ENCODE results near the gene STX2.
"Not testable (repeated sequence)": the region's sequence is repeated elsewhere in the genome, so short reads cannot be mapped to it uniquely, and the experiment has no call there.

Gene STX2

DNA sequence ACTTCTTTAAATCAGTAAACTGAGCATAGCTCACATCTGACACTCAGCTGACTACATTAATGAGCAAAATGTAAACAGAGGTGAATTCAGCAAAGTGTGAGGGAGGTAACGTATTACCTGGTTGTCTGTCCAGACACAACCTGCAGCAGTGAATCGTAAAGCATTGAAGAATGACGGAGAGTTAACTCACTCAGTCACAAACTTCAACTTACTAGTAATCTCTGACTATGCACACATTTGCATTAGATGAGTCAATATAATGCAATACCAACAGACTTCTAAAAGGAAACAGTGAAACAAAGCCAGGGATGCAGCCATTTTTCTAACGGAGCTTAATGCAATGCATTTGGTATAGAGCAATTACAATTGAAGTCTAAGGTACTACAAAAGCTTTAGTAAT, 40.0 kb downstream of the STX2 start:
- DNase-seq, result no peak

DNA sequence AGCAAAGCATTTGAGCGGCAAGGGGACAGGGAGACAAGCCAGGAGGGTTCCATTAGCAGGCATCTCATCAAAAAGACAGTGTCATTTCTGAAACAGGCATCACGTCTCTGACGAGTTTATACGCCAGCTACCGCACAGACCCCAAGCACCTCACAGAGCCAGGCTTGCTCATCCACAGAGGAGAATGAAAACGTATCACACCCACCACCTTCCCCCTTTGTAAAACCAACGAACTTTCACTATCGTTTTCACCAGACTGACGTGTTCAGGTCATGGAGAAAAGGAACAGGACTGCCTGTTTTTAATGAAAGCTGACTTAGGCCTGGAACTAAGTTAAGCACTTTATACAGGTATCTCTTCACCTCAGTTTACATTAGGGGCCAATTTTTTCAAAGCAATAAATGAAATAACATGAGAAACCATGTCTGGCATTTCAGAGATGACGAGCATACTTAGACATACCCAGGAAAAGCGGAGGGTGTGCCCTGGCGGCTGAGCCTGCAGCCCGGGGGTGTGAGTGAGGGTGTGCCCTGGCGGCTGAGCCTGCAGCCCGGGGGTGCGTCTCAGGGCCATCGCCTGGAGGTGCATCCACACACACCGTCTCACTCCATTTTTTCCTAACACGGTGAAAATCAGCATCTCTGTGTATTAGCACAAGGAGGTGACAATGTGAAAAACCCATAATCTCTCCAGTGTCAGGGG, 41.9 kb downstream of the STX2 start:
- no peak for DNase-seq

DNA sequence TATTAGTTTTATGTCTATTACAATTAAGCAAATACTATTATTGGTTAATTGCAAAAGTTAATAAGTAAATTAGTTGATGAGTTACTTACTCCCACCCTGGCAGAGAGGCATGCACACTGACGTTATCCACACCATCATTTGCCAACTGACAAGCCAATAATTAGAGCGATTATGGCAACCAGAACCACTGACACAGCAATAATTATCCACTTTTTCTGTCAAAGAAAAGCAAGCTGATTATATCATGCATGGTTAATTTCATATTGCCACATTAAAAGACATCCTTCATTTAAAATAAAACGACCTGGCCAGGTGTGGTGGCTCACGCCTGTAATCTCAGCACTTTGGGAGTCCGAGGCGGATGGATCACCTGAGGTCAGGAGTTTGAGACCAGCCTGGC, 43.1 kb downstream of the STX2 start:
- DNase-seq, result no peak

DNA sequence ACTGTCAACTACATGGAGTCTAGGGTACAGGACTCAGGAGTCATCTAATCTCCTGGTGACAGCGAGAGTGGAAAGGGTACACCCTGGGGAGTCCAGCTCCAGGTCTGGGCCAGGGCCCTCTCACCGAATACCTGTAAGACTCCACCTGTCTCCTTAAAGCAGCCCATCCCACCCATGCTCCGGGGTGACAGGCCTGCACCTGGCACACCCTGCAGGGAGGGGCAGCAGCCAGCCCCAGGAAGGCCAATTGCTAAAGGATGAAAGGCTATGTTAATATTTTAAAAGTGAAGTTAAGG, 45.5 kb downstream of the STX2 start:
- DNase-seq, result no peak

DNA sequence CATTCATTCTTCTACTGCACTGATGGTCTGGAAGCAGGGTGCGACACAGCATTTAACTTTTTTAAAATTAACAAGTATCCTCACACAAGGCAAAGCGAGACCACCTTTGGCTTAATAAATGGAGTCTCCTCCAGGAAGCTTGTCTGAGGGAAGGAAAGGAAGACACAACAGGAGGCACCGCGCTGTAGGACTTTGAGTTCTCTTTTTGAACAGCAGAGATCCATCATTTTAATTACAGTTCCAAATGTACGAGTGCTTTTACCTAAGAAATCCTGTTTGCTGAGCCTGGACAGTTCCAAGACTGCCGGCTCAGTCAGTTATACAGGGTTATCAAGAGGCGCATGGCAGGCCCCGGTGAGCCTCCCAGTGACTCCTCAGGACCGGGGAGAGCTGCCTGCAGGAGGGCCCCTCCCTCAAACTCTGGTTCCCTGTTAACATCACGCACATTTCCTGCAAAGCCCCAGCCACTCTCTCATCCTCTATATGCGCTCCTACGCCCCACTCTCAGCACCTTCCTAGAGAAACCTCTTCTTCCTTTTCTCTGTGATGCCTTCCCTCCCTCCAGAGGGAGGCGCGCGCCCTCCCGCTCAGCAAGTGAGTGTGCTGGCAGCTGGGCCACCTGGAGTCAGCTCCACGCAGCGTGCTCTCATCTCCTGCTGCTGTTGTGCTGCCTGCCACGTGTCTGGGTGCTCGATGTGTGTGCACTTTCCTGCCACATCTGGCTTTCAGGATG, 46.1 kb downstream of the STX2 start:
- no peak for DNase-seq

DNA sequence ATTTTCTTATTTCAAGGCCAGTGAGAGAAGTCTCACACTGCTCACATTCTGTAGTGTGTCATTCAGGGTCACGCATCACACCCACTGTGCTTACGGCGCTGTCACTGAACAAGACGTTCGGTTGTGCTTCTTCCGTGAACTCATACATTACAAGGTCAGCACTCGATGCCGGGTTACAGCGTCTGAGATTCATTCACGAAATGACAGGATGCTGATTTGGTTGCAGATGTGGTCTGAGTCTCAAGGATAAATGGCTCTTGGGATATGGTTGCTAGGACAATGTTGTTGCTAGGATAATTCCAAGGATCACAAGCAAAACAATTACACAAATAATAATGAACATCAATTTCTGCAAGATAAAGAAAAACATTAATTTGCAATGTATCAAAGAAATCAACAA, 47.4 kb downstream of the STX2 start:
- no peak for DNase-seq

DNA sequence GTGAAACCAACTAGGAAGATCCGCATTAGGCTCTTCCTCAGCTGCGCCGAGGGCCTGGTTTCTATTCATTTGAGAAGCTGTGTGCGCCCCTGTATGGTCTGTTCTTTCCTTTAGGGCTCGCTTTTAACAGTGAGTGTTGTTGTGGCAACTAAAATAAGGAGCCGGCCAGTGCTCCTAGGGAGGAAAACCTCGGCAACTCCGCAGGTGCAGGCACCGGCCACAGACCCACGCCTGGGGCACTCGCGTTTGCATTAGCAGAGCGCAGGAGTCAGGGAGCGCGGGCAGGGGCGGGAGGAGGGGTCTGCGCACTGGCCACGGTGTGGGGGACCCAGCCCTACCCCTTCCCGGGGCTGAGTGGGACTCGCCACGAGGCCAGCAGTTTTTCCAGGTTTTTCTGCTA, 50.5 kb downstream of the STX2 start:
- no peak for DNase-seq

DNA sequence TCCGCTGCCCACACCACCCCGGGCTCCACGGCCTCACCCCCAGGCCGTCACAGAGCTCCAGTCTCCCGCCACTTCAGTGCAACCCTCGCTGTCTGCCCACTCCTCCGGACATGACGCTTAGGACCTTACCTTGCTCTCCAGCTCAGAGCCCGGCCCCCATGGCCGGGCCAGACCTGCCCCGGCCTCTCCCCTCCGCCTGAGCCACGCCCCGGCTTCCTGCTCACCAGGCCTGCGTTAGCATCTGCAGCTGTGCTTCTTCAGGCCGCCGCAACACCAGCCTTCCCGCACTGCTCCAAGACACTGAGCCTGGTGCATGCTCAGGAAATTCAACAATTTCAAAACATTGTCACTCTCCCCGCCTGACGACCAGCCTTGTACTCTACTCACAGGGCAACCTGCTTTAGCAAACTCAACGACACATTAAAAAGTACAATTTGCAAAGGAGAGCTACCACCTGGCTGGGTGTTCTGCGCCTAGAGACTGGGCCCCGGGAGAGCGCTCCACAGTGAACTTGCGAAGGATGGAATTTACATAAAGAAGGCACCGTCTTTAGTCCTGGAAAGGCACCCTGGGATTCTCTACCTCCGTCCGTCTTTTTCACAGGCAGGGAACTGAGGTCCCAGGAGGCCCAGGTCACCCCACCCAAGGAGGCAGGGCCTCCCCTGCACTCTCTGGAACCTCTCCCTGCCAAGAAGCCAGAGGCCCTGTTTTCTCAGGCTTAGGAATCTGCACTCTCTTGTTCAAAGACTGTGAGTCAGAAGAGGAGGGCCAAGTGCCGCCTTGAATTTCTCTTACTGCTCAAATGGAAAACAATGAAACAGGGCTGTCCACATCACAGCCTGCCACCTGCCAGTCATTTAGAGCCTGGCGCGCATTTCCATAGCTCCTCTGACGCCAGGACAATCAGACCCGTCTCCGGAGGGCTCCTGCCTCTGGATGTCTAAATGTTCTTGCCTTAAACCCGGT, 51.3 kb downstream of the STX2 start:
- no peak for DNase-seq

DNA sequence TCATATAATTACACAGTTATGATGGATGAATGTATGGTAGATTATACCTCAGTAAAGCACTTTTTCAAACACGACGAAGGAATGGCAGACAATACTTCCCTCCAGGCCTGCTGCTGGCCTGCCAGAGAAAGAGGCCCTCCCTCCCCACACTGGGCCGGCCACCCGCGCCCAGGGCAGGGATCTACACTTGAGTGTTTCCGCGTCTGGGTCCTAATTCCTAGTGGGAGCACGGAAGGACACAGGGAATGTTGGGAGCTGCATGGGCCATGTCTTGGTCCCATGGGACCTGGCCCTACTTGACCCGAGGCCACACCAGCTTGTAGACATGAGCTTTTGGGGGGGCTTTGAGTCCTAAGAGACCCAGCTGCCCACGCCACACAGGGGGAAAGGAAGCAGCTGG, 52.0 kb downstream of the STX2 start:
- no peak for DNase-seq

DNA sequence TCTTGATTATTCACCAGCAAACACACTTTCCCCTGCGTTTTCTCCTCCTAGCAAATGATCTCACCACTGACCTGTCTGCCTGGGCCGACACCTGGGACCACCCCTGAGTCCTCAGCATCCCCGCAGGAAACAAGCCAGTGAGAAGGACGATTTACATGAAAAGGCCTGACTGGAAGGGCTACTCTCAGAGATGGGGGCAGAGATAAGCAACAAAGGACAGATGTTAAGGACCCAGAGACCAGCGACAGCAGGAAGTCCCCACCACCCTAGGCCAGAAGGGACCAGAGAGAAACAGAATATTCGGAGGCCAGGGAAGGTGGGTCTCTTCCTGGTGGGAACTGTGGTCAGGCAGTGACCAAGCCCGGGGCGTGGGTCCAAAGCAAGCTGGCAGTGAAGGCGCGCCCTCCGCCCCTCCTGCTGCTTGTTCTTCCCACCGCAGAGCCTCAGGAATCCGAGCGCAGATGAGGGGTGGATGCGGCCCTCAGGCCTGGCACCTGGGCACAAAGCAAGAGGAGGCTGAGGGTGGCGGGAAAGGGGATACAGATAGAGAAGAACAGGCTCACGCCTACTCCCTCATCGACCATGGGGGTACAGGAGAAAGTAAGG, 55.8 kb downstream of the STX2 start:
- DNase-seq, result no peak

DNA sequence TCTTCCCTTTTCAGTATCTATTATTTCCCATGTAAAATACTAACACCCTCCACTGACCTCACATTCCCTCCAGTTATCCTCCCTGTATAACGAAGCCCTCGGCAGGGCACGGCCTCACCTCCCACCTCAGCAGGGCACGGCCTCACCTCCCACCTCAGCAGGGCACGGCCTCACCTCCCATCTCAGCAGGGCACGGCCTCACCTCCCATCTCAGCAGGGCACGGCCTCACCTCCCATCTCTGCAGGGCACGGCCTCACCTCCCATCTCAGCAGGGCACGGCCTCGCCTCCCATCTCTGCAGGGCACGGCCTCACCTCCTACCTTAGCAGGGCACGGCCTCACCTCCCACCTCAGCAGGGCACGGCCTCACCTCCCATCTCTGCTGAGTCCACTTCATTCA, 56.8 kb downstream of the STX2 start:
- not testable (repeated sequence) for DNase-seq

DNA sequence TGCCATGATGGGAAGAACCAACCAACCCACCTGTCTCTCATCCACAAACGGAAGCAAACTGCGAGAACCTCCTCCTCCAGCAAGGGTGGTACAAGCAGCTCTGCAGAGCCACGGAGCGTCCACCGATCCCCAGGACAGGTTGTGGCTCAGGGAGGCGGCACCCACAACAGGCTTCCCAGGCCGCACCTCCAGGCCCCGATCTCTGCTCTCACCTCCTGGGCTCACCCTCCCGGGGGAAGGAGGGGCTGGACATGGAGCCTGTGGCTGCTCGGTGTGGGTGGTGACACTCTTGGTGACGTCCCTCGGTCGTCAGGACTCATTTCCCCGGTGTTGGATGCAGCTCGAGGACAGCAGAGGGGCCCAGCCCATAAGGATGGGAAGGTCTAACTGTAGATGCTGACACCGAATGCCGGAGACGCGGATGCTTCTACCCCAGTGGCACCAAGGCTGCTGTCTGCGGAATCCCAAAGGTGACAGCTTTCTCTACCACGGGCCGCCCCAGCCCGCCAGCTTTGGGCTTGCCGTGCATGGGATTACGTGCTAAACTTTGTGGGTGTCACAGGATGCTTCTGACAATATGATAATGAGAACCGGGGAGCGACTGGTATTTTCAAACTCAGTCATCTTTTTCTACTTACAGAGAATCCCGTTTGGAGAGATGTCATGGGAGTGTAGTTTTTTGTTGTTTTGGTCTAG, 58.0 kb downstream of the STX2 start:
- DNase-seq, result no peak

DNA sequence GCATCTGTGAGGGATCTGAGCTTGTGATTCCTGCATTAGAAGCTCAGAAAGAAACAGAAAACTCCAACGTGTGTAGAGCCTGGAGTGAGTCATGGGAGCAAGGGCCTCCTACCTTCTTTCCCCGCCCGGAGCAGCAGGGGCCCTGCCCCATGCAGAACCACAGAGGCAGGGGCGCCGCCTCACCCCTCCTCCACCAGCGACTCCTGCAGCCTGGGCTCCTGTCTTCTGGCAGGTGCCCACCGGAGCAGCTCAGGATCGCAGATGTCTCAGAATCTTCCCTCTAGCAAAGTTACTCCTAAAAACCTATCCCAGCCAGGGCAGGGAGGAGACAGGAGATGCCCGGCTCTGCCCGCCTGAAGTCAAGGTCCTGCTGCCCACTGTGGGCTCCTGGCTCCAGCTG, 58.7 kb downstream of the STX2 start:
- DNase-seq, result no peak

DNA sequence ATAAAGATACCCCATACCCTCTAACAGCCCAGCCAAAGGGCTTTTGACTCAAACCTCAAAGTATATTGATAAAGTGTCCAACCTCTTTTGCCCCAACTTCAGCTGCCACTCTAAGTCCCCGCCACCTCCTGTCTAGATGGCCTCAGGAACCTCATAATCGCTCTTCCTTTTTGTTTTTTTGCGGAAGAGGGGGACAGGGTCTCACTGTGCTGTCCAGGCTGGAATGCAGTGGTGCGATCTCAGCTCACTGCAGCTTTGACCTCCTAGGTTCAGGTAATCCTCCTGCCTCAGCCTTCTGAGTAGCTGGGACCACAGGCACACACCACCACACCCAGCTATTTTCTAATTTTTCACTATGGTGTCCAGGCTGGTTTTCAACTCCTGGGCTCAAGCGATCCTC, 60.3 kb downstream of the STX2 start:
- DNase-seq, result no peak

DNA sequence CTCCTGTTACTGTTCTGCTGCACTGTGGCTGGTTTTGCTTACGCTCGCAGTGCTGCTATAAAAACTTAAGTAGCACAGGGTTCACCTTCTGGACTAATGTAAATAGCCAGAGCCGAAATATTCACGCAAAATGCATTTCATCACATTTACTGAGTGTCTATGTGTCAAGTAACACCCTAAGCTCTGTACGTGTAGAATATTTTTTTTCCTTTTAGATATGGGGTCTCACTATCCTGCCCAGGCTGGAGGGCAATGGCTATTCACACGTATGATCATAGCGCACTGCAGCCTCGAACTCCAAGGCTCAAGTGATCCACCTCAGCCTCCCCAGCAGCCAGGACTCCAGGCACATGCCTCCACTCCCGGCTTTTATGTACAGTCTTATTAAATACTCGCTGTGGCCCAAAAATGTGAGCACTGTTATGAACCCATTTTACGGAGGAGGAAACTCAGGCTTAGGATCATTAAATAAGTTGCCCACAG, 62.2 kb downstream of the STX2 start:
- no peak for DNase-seq

DNA sequence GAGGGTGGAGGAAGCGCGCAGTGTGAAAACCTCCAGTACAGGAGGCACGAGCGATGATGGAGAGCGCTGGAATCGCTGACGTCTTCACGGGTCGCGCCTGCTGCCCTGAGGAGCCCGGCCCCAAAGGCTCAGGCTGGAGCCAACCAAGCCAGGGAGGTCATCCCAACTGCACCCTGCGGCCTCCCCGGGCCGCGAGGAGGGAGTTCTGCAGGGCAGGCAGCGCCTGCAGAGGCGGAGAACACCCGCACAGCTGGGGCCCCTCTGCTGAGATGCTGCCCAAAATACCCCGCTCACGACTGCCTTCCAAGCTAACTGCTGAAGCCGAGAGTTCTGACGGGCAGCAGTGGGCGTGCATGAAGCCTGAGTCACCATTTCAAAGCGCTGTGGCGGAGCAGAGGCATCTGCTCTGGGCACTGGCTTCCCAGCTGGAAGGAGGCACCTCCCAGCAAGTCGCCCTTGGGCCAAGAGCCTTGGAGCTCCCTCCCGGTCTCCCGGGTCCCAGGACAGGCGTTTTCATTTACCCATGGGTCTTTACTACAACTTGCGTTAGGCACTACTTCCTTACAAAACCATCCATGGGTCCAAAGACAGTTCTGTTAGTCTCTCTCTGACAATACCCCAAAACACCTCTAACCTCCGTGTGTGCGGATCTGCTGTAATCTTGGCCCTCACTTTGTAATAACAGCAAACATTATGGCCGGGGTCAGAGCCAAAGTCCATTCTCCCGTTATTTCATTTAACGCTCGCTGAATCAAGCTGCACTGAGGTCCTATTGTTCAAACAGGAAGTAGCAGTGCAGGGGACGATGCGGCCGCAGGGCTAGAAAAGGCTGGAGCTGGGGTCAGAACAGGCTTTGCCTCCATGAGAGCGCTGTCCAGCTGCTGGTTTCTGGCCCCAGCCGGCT, 62.8 kb downstream of the STX2 start:
- peak; percentile 36 for DNase-seq

DNA sequence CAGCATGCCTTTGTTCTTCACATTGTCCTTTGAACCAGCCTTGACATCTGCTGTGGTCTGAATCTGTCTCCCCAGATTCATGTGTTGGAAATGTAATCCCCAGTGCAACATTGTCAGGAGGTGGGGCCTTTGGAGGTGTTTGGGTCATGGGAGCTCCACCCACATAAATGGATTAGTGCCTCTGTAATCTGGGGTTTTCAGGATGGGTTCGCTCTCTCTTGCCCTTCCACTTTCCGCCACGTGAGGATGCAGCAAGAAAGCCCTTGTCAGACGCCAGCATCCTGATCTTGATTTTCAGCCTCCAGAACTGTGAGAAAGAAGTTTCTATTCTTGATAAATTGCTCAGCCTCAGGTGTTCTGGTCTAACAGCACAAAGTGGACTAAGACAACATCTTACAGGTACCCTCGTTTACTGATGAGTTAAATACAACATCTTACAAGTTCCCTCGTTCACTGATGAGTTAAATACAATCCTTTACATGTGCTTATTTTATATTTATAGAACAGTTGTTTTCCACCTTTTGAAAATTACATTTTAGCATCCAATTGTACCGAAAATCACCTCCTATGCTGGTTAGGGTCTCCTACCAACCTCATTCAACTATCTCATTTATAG, 68.5 kb downstream of the STX2 start:
- no peak for DNase-seq

DNA sequence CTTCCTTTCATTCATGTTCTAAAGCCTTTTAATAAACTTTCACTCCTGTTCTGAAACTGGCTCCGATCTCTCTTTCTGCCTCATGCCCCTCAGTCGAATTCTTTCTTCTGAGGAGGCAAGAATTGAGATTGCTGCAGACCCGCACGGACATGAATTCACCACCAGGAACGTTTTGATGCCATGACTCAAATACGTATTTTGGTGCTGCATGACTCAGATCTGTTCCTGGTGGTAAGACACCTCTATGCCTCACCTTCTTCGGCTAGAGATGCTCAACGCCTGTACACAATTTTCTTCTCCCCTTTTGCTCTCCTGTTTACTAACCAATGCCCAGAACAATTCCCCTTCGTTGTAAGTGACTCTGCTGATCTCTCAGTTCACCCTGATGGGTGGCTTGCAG, 70.9 kb downstream of the STX2 start:
- no peak for DNase-seq

DNA sequence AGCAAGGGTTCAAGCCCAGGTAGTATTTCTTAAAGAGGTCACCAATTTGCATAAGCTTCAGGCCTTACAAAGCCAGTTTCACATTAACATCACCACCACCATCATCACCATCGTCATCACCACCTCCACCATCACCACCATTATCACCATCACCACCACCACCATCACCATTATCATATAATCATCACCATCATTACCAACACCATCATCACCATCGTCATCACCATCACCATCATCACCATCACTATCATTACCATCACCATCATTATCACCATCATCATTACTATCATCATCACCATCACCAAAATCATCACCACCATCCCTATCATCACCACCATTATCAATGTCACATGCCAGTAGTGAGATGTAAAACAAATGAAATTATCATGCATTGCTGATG, 72.6 kb downstream of the STX2 start:
- DNase-seq, result no peak

DNA sequence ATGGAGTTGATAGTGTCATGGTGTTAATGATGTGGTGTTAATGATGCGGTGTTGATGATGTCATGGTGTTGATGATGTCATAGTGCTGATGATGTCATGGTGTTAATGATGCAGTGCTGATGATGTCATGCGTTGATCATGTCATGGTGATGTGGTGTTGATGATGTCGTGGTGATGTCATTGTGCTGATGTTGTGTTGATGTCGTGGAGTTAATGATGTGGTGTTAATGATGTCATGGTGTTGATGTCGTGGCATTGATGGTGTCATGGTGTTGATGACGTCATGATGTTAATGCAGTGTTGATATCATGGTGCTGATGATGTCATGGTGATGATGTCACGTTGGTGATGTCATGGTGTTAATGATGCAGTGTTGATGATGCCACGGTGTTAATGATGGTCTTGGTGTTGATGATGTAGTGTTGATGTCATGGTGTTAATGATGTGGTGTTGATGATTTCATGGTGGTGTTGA, 73.8 kb downstream of the STX2 start:
- no peak for DNase-seq

All from right kidney (tissue), 1 donor.